PC-9 (cell line): ENCODE measurements around the gene HSD3B7. TPM values are rescaled to one million over a fixed set of nuclear protein-coding genes. Genes with fewer than 3 reads are reported as not detected.

Experiments
- BruUV-seq: library from RNA; stranded (reverse); fragments of 400-500 nt; replicated peaks from 2 replicates; lab custom pipeline; 2021; lab: Mats Ljungman, UMichigan
- CTCF ChIA-PET: fragments of 300-600 bp; sonication (Branson Sonifier 250); formaldehyde crosslinking; loops from one replicate; lab custom pipeline; 2022; ENCODE audit warnings: antibody characterized with exemption; lab: Charles Lee
- POLR2A ChIA-PET: fragments of 300-600 bp; sonication (Branson Sonifier 250); formaldehyde crosslinking; loops from one replicate; lab custom pipeline; 2022; ENCODE audit warnings: antibody characterized with exemption; ENCODE audit not compliant: unreplicated experiment; lab: Charles Lee
- DNase-seq, 2 experiments: peaks; one replicate each; pipeline versions ENCODE4 v3.0.0 to v3.0.0-alpha.2; 2015 to 2022; ENCODE audit warnings: mixed read lengths in 1 of 2
- H2AFZ ChIP-seq: fragments of 200-600 bp; sonication (generic); 2 replicates; pipeline ENCODE4 v1.8.1; 2017; ENCODE audit warnings: antibody characterized with exemption
- H3F3A ChIP-seq: fragments of 200-600 bp; sonication (generic); 2 replicates; pipeline ENCODE4 v1.8.1; 2017; ENCODE audit warnings: antibody characterized with exemption, mild to moderate bottlenecking, low read depth; ENCODE audit not compliant: insufficient read depth
- H3K27ac ChIP-seq: fragments of 200-600 bp; sonication (generic); 2 replicates; pipeline ENCODE4 v1.6.1; 2016; ENCODE audit warnings: mixed run types
- H3K27me3 ChIP-seq: fragments of 200-600 bp; sonication (generic); 2 replicates; pipeline ENCODE4 v1.6.1; 2016; ENCODE audit warnings: low read depth, mixed run types; ENCODE audit not compliant: insufficient read depth
- H3K36me3 ChIP-seq: fragments of 200-600 bp; sonication (generic); 2 replicates; pipeline ENCODE4 v1.6.1; 2016; ENCODE audit warnings: low read depth, mixed run types
- H3K4me1 ChIP-seq: fragments of 200-600 bp; sonication (generic); replicated peaks from 2 replicates; pipeline ENCODE4 v1.6.1; 2016; ENCODE audit warnings: mixed run types; ENCODE audit not compliant: insufficient read depth
- H3K4me2 ChIP-seq: fragments of 200-600 bp; sonication (generic); 2 replicates; pipeline ENCODE4 v1.6.1; 2017; ENCODE audit warnings: mixed run types
- H3K4me3 ChIP-seq: fragments of 200-600 bp; sonication (generic); 2 replicates; pipeline ENCODE4 v1.6.1; 2016; ENCODE audit warnings: mixed run types
- H3K79me2 ChIP-seq: fragments of 200-600 bp; sonication (generic); 2 replicates; pipeline ENCODE4 v1.6.1; 2017; ENCODE audit warnings: low read depth, mixed run types
- H3K9me2 ChIP-seq: fragments of 200-600 bp; sonication (generic); 2 replicates; pipeline ENCODE4 v1.8.1; 2017; ENCODE audit warnings: mild to moderate bottlenecking; ENCODE audit not compliant: insufficient read depth
- H3K9me3 ChIP-seq: fragments of 200-600 bp; sonication (generic); 2 replicates; pipeline ENCODE4 v1.8.1; 2016; ENCODE audit warnings: low read depth; ENCODE audit not compliant: insufficient read depth
- H4K20me1 ChIP-seq: fragments of 200-600 bp; sonication (generic); 2 replicates; pipeline ENCODE4 v1.8.1; 2017; ENCODE audit not compliant: insufficient read depth
- EZH2 ChIP-seq: fragments of 200-600 bp; sonication (generic); IDR thresholded peaks from 2 replicates; pipeline ENCODE4 v1.8.0; 2017; ENCODE audit warnings: antibody characterized with exemption, low read depth
- intact Hi-C: fragments of 100-400 bp; cut with micrococcal nuclease; formaldehyde crosslinking; loops from one replicate; pipeline ENCODE4 v1.10.0; 2022; ENCODE audit not compliant: unreplicated experiment
- total RNA-seq: library from RNA; stranded (reverse); gene quantifications from 2 replicates; pipeline ENCODE4 v1.2.3, GENCODE V29; 2021
- TF ChIP-seq, protein P1 (sequence below): fragments of 200-600 bp; sonication (generic); conservative IDR thresholded peaks from 2 replicates; pipeline ENCODE4 v1.6.1; 2017; ENCODE audit warnings: mixed run types, antibody characterized with exemption, mild to moderate bottlenecking, moderate library complexity

HSD3B7 gene
- total RNA-seq, 1 experiment from 2014 or later, result 34.8 TPM

DNA sequence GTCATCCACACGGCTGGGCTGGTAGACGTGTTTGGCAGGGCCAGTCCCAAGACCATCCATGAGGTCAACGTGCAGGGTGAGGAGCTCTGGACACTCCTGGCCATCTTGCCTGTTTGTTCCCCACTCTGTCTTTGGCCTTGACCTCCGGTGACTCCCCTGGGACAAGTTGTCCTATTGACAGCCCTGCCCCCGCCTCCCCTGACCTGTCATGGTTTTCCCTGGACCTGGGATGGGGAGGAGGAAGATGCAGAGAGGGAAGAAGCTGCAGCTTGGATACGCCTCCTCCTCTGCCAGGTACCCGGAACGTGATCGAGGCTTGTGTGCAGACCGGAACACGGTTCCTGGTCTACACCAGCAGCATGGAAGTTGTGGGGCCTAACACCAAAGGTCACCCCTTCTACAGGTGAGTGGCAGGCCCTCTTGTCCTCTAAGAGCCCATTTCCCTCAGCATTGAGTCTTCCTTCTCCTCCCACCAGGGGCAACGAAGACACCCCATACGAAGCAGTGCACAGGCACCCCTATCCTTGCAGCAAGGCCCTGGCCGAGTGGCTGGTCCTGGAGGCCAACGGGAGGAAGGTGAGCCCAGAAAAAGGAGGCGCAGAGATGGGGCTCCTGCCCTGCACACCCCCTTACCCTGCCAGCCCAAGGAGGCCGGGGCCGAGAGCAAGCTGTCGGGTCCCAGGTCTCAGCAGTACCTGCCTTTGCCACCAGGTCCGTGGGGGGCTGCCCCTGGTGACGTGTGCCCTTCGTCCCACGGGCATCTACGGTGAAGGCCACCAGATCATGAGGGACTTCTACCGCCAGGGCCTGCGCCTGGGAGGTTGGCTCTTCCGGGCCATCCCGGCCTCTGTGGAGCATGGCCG, 1.4 kb downstream of the HSD3B7 start:
- intact Hi-C loops, result loop anchor here (5.0 kb wide), 1 partner anchor 401 kb away; no protein-coding TSS in a partner anchor

DNA sequence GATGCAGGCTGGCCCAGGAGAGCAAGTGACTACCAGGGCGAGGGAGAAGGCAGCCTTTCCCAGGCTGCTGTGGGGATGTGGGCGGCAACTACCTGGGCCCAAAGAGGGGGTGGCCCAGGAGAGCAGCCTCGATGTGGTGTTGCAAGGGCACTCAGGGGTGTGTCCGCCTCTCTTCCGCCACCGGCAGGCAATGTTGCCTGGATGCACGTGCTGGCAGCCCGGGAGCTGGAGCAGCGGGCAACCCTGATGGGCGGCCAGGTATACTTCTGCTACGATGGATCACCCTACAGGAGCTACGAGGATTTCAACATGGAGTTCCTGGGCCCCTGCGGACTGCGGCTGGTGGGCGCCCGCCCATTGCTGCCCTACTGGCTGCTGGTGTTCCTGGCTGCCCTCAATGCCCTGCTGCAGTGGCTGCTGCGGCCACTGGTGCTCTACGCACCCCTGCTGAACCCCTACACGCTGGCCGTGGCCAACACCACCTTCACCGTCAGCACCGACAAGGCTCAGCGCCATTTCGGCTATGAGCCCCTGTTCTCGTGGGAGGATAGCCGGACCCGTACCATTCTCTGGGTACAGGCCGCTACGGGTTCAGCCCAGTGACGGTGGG, 2.7 kb downstream of the HSD3B7 start:
- no peaks in the 10 kb centered on the region for H3K9me3 ChIP-seq
- H3K4me3 ChIP-seq, result no peak overlapping the region
- no peaks in the 10 kb centered on the region; the same call in 1 of the 2 replicates for H3K4me1 ChIP-seq
- POLR2A ChIA-PET, result no interaction called here
- H3K9me2 ChIP-seq, result no peaks in the 10 kb centered on the region
- H2AFZ ChIP-seq, result no peak overlapping the region
- H3K27me3 ChIP-seq, result no peaks in the 10 kb centered on the region
- H3K79me2 ChIP-seq, result no peaks in the 10 kb centered on the region
- peaks cover 7% of the 10 kb centered on the region; the same call in 1 of the 2 replicates for H3K36me3 ChIP-seq
- BruUV-seq, result no TSS peak
- intact Hi-C loops, result loop anchor here (5.0 kb wide), 1 partner anchor 400 kb away; no protein-coding TSS in a partner anchor
- DNase-seq, result peak in 1 of 2 experiments; percentile 31
- no peak overlapping the region for H3K27ac ChIP-seq
- H4K20me1 ChIP-seq, result no peaks in the 10 kb centered on the region; the same call in 1 of the 2 replicates
- H3F3A ChIP-seq, result peaks cover 18% of the 10 kb centered on the region; the same call in 1 of the 2 replicates
- CTCF ChIA-PET, result interaction anchor here (0.6 to 0.7 kb wide), 2 partner anchors 9 to 154 kb away, joined by 3 read pairs; no protein-coding TSS in a partner anchor
- TF ChIP-seq, protein P1, sequence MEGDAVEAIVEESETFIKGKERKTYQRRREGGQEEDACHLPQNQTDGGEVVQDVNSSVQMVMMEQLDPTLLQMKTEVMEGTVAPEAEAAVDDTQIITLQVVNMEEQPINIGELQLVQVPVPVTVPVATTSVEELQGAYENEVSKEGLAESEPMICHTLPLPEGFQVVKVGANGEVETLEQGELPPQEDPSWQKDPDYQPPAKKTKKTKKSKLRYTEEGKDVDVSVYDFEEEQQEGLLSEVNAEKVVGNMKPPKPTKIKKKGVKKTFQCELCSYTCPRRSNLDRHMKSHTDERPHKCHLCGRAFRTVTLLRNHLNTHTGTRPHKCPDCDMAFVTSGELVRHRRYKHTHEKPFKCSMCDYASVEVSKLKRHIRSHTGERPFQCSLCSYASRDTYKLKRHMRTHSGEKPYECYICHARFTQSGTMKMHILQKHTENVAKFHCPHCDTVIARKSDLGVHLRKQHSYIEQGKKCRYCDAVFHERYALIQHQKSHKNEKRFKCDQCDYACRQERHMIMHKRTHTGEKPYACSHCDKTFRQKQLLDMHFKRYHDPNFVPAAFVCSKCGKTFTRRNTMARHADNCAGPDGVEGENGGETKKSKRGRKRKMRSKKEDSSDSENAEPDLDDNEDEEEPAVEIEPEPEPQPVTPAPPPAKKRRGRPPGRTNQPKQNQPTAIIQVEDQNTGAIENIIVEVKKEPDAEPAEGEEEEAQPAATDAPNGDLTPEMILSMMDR, result no peak
- no peak for TF ChIP-seq EZH2
- no peak overlapping the region for H3K4me2 ChIP-seq

More for the DNA sequence above, 1.4 kb downstream of the HSD3B7 start:
- DNase-seq, result peak in 1 of 2 experiments; percentile 32
- no peak overlapping the region for H2AFZ ChIP-seq
- ChIA-PET CTCF (interaction anchor here (0.6 to 2.5 kb wide), 11 partner anchors 10 to 458 kb away, joined by 3 to 33 read pairs (median 5); partner anchors contain the start of genes KAT8, VKORC1, ZNF646 and ZNF668), POLR2A (interaction anchor here (0.5 to 2.2 kb wide), 4 partner anchors 95 to 198 kb away, joined by 3 to 34 read pairs (median 6); no protein-coding TSS in a partner anchor)
- H3K4me3 ChIP-seq, result no peak overlapping the region
- no peaks in the 10 kb centered on the region for H3K79me2 ChIP-seq
- H3K27me3 ChIP-seq, result no peaks in the 10 kb centered on the region
- peaks cover 23% of the 10 kb centered on the region; the same call in 1 of the 2 replicates for H3F3A ChIP-seq
- H3K9me2 ChIP-seq, result no peaks in the 10 kb centered on the region
- no peaks in the 10 kb centered on the region; the same call in 1 of the 2 replicates for H4K20me1 ChIP-seq
- H3K27ac ChIP-seq, result no peak overlapping the region
- TF ChIP-seq, protein P1, result no peak
- TF ChIP-seq EZH2, result no peak
- no peak overlapping the region for H3K4me2 ChIP-seq
- BruUV-seq, result no TSS peak
- H3K9me3 ChIP-seq, result no peaks in the 10 kb centered on the region
- H3K36me3 ChIP-seq, result peaks cover 7% of the 10 kb centered on the region; the same call in 1 of the 2 replicates
- no peaks in the 10 kb centered on the region; the same call in 1 of the 2 replicates for H3K4me1 ChIP-seq

DNA sequence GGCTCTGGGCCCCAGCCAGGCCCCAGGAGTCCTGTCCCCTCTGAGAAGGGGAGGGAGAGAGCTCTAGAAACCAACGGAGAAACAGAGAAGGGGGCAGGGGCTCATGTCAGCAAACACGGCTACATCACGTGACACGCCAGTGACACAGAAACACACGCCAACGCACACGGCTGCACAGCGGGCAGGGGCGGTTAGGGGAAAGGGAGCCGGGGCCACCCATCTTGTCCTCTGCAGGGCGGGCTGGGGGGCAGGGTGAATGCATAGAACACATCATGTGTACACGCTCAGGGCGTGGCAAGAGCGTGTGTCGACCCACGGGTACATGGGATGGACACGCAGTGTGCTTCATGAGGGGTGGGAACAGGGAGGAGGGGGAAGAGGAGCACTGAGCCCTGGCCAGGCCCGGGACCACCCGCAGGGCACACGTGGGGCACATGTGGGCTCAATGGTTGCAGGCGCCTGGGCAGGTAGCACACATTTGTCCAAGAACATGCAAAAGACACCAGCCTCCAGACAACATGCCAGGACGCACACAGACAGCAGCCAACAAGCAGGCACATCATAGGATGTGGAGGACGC, 4.6 kb downstream of the HSD3B7 start:
- Histone ChIP-seq H3K36me3 (no peaks in the 10 kb centered on the region), H3K9me2 (no peaks in the 10 kb centered on the region), H3K9me3 (no peaks in the 10 kb centered on the region), H4K20me1 (no peaks in the 10 kb centered on the region; the same call in 1 of the 2 replicates), H2AFZ (no peak overlapping the region), H3K27ac (no peak overlapping the region), H3F3A (peaks cover 1% of the 10 kb centered on the region; the same call in 1 of the 2 replicates), H3K79me2 (no peaks in the 10 kb centered on the region), H3K4me1 (no peaks in the 10 kb centered on the region; the same call in 1 of the 2 replicates), H3K4me2 (no peak overlapping the region), H3K4me3 (no peak overlapping the region), H3K27me3 (no peaks in the 10 kb centered on the region)
- TF ChIP-seq, protein P1, result no peak
- no peak for TF ChIP-seq EZH2
- CTCF ChIA-PET, result no interaction called here
- DNase-seq, result peak in 1 of 2 experiments; percentile 22
- no TSS peak for BruUV-seq
- intact Hi-C loops, result loop anchor here (5.0 kb wide), 1 partner anchor 398 kb away; no protein-coding TSS in a partner anchor
- POLR2A ChIA-PET, result no interaction called here
